Ascending aorta (tissue), 2 donors: ENCODE results near the gene OBI1. TPM values are rescaled to one million over a fixed set of nuclear protein-coding genes. Genes with fewer than 3 reads are reported as not detected.

ENCODE experiments used
- DNase-seq, 2 donors: peaks; one replicate each; pipeline ENCODE4 v3.0.0-alpha.2; 2019; ENCODE audit warnings: low spot score in 2 of 2
- H3K27ac ChIP-seq, 2 donors: fragments of 200-600 bp; sonication (generic); one replicate each; pipeline ENCODE4 v1.5.1; 2016 to 2017; ENCODE audit warnings: mild to moderate bottlenecking in 1 of 2
- H3K27me3 ChIP-seq: fragments of 200-600 bp; sonication (generic); one replicate; pipeline ENCODE4 v1.5.1; 2017
- H3K36me3 ChIP-seq, 2 donors: fragments of 200-600 bp; sonication (generic); one replicate each; pipeline ENCODE4 v1.5.1; 2016
- H3K4me1 ChIP-seq, 2 donors: fragments of 200-600 bp; sonication (generic); one replicate each; pipeline ENCODE4 v1.5.1; 2016 to 2017; ENCODE audit warnings: mild to moderate bottlenecking in 1 of 2
- H3K4me3 ChIP-seq, 2 donors: fragments of 200-600 bp; sonication (generic); one replicate each; pipeline ENCODE4 v1.5.1; 2016 to 2017; ENCODE audit warnings: mild to moderate bottlenecking in 1 of 2
- H3K9me3 ChIP-seq, 2 donors: fragments of 200-600 bp; sonication (generic); one replicate each; pipeline ENCODE4 v1.5.1; 2016
- CTCF ChIP-seq, 3 experiments: fragments of 200-600 bp in 2 of 3; fragments of 450-650 bp in 1 of 3; sonication (generic) in 2 of 3; IDR thresholded peaks; one replicate each; pipeline ENCODE4 v1.5.1; 2016 to 2019; ENCODE audit warnings: antibody characterized with exemption in 3 of 3, mild to moderate bottlenecking in 1 of 3, moderate library complexity in 1 of 3
- intact Hi-C: fragments of 100-400 bp; cut with DNase I; formaldehyde crosslinking; loops from one replicate; pipeline ENCODE4 v1.15.1; 2023
- total RNA-seq: library from RNA; depleted of rRNA; stranded (reverse); fragments of >200 nt; gene quantifications from one replicate; pipeline ENCODE4 v1.1.0, GENCODE V29; 2016

Gene OBI1
- total RNA-seq, 1 donor from 2014 or later = 1.8 TPM

DNA sequence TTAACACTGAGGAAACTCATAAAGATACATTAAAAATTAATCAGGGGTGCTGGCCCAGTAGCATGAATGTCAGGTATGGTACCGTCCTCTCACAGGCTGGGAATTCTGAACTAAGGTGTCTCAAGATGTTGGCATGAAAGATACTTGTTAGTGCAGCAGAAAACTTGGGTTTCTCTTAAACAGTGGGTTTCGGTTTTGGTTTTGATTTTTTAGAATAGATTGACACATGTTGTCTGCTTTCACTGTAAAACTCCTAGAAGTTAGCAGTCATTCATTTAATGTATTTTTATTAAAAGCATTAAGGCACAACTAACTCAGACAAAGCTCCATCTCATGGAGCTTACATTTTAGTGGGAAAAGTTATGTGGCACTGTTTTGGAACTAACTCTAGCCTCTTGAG lies 3.5 kb upstream of the OBI1 start:
- Histone ChIP-seq H3K4me3 (no peak overlapping the region), H3K36me3 (no peaks in the 10 kb centered on the region), H3K4me1 (peaks cover 3 to 9% of the 10 kb centered on the region in 2 donors), H3K27ac (no peak overlapping the region), H3K9me3 (no peaks in the 10 kb centered on the region), H3K27me3 (no peaks in the 10 kb centered on the region)
- intact Hi-C loops = no loop called here
- DNase-seq = no peak
- no peak for TF ChIP-seq CTCF (IDR thresholded peaks at IDR 0.05)

DNA sequence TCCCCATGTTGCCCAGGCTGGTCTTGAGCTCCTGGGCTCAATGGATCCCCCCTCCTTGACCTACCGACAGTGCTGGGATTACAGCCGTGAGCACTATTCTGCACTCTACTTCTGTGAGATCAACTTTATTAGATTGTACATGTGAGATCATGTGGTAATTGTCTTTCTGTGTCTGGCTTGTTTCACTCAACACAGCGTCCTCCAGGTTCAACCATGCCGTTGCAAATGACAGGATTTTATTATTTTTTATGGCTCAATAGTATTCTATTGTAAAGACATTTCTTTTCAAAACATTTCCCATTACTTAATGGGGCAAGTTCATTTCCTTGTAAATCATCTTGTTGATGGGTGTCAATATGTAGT lies 1.5 kb upstream of the OBI1 start:
- Histone ChIP-seq H3K9me3 (no peaks in the 10 kb centered on the region), H3K27ac (no peak overlapping the region), H3K27me3 (no peaks in the 10 kb centered on the region), H3K4me3 (peak overlapping the region; percentile 94 to 96), H3K4me1 (peaks cover 3 to 12% of the 10 kb centered on the region in 2 donors), H3K36me3 (no peaks in the 10 kb centered on the region)
- intact Hi-C loops = no loop called here
- DNase-seq = no peak
- no peak for TF ChIP-seq CTCF (IDR thresholded peaks at IDR 0.05)

- no peak for TF ChIP-seq CTCF (IDR thresholded peaks at IDR 0.05)
- no peaks in the 10 kb centered on the region for H3K27me3 ChIP-seq
- H3K4me1 ChIP-seq = peaks cover 3 to 12% of the 10 kb centered on the region in 2 donors
- intact Hi-C loops = loop anchor here (10.0 kb wide), 2 partner anchors 745 to 965 kb away; partner anchors contain the start of genes RBM26 and SLAIN1
- H3K4me3 ChIP-seq = peak overlapping the region; percentile 94 to 96
- DNase-seq = no peak
- H3K36me3 ChIP-seq = no peaks in the 10 kb centered on the region
- H3K27ac ChIP-seq = no peak overlapping the region
- no peaks in the 10 kb centered on the region for H3K9me3 ChIP-seq
Observed at GRCh38 chr13:78659732-78660494, 958 bp upstream of the OBI1 start.

- Histone ChIP-seq H3K9me3 (no peaks in the 10 kb centered on the region), H3K27ac (peak overlapping the region in 1 of 2 donors; percentile 62), H3K27me3 (no peaks in the 10 kb centered on the region), H3K4me1 (peaks cover 3 to 12% of the 10 kb centered on the region in 2 donors), H3K4me3 (peak overlapping the region; percentile 94 to 96), H3K36me3 (no peaks in the 10 kb centered on the region)
- DNase-seq = no peak
- intact Hi-C loops = loop anchor here (10.0 kb wide), 2 partner anchors 745 to 965 kb away; partner anchors contain the start of genes RBM26 and SLAIN1
- no peak for TF ChIP-seq CTCF (IDR thresholded peaks at IDR 0.05)
Observed at GRCh38 chr13:78659450-78659730, 435 bp upstream of the OBI1 start.

- no peaks in the 10 kb centered on the region for H3K36me3 ChIP-seq
- H3K9me3 ChIP-seq = no peaks in the 10 kb centered on the region
- peak overlapping the region; percentile 94 to 96 for H3K4me3 ChIP-seq
- intact Hi-C loops = loop anchor here (10.0 kb wide), 2 partner anchors 747 to 963 kb away; partner anchors contain the start of genes RBM26 and SLAIN1
- H3K27me3 ChIP-seq = no peaks in the 10 kb centered on the region
- no peak for TF ChIP-seq CTCF (IDR thresholded peaks at IDR 0.05)
- no peak for DNase-seq
- peaks cover 3 to 12% of the 10 kb centered on the region in 2 donors for H3K4me1 ChIP-seq
- H3K27ac ChIP-seq = peak overlapping the region; percentile 59 to 62
Observed at GRCh38 chr13:78657699-78658629, 991 bp downstream of the OBI1 start.
